Upper lobe of left lung (tissue), 6 donors: ENCODE results near the gene DNAH1. TPM values are rescaled to one million over a fixed set of nuclear protein-coding genes. Genes with fewer than 3 reads are reported as not detected.

Experiments
- ATAC-seq, 2 donors: fragments of 200-7000 bp; cut with Tn5 transposase; one replicate each; pipeline ENCODE4 v1.9.1; 2022; ENCODE audit warnings: mild to moderate bottlenecking in 2 of 2, moderate library complexity in 2 of 2; ENCODE audit not compliant: low FRiP score in 2 of 2
- DNase-seq, 2 donors: peaks; one replicate each; pipeline ENCODE4 v3.0.0-alpha.2; 2019 to 2020
- H3K27ac ChIP-seq, 4 donors: fragments of 200-600 bp; sonication (generic); one replicate each; pipeline ENCODE4 v1.5.1; 2016 to 2019
- H3K27me3 ChIP-seq, 4 donors: fragments of 200-600 bp; sonication (generic); one replicate each; pipeline ENCODE4 v1.5.1; 2017 to 2019
- H3K36me3 ChIP-seq, 4 donors: fragments of 200-600 bp; sonication (generic); one replicate each; pipeline ENCODE4 v1.5.1; 2016 to 2019
- H3K4me1 ChIP-seq, 4 donors: fragments of 200-600 bp; sonication (generic); one replicate each; pipeline ENCODE4 v1.5.1; 2018 to 2019
- H3K4me3 ChIP-seq, 4 donors: fragments of 200-600 bp; sonication (generic); one replicate each; pipeline ENCODE4 v1.5.1; 2017 to 2019; ENCODE audit warnings: mild to moderate bottlenecking in 2 of 4, moderate library complexity in 1 of 4
- H3K9me3 ChIP-seq, 4 donors: fragments of 200-600 bp; sonication (generic); one replicate each; pipeline ENCODE4 v1.5.1; 2018 to 2019
- EP300 ChIP-seq, 4 donors: sonication (generic); formaldehyde crosslinking; IDR thresholded peaks; one replicate each; pipeline ENCODE4 v1.5.1; 2017; ENCODE audit warnings: antibody characterized with exemption in 4 of 4, control low read depth in 2 of 4
- POLR2A ChIP-seq, 4 donors: fragments of 450-650 bp; IDR thresholded peaks; one replicate each; pipeline ENCODE4 v1.5.1; 2016 to 2017; ENCODE audit warnings: antibody characterized with exemption in 4 of 4, mild to moderate bottlenecking in 2 of 4
- POLR2AphosphoS5 ChIP-seq, 2 donors: sonication (generic); formaldehyde crosslinking; IDR thresholded peaks; one replicate each; pipeline ENCODE4 v1.5.1; 2017; ENCODE audit warnings: antibody characterized with exemption in 2 of 2
- WGBS, 2 donors: methylation state at CpG; one replicate each; pipeline ENCODE4 v1.1.5; 2017 to 2018; 5-methylcytosine and 5-hydroxymethylcytosine counted together
- total RNA-seq, 6 donors: library from RNA; depleted of rRNA in 4 of 6; stranded (reverse); fragments of >200 nt in 4 of 6; gene quantifications; one replicate each; pipeline versions ENCODE4 v1.1.0 to v1.2.1, GENCODE V29; 2016 to 2021
- TF ChIP-seq, protein P1 (sequence below), 6 experiments: fragments of 450-650 bp in 4 of 6; fragments of 200-600 bp in 2 of 6; sonication (generic) in 2 of 6; IDR thresholded peaks; one replicate each; pipeline ENCODE4 v1.5.1; 2016 to 2019; ENCODE audit warnings: antibody characterized with exemption in 6 of 6
- donor health status: DM: no; HTN: no; CAD: no; lungs with moderate emphysema.
- donor health status: DM: no; HTN: yes; CAD: no; lungs with severe emphysema.

Gene DNAH1
- total RNA-seq, 6 donors from 2014 or later = 10.8 to 67.1 (median 22.4) TPM

DNA sequence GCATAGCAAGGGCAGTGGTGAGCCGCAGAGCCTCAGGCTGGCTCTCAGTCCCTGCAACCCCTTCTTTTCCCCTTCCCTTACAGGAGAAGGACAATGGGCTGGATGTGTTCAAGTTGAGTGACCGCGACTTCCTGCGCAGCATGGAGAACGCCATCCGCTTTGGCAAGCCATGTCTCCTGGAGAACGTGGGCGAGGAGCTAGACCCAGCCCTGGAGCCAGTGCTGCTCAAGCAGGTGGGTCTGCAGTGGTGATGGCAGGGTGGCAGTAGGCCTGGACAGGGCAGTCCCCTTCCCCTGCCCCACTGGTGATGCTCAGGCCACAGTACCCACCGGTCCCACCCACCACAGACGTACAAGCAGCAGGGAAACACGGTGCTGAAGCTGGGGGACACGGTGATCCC, 75.0 kb downstream of the DNAH1 start:
- TF ChIP-seq EP300 (IDR thresholded peaks at IDR 0.05) = no peak
- TF ChIP-seq, protein P1, sequence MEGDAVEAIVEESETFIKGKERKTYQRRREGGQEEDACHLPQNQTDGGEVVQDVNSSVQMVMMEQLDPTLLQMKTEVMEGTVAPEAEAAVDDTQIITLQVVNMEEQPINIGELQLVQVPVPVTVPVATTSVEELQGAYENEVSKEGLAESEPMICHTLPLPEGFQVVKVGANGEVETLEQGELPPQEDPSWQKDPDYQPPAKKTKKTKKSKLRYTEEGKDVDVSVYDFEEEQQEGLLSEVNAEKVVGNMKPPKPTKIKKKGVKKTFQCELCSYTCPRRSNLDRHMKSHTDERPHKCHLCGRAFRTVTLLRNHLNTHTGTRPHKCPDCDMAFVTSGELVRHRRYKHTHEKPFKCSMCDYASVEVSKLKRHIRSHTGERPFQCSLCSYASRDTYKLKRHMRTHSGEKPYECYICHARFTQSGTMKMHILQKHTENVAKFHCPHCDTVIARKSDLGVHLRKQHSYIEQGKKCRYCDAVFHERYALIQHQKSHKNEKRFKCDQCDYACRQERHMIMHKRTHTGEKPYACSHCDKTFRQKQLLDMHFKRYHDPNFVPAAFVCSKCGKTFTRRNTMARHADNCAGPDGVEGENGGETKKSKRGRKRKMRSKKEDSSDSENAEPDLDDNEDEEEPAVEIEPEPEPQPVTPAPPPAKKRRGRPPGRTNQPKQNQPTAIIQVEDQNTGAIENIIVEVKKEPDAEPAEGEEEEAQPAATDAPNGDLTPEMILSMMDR (IDR thresholded peaks at IDR 0.05) = no peak
- no peak for TF ChIP-seq POLR2A (IDR thresholded peaks at IDR 0.05)
- ATAC-seq (no peak), DNase-seq (no peak)
- H3K4me3 ChIP-seq = no peak overlapping the region
- no peaks in the 10 kb centered on the region for H3K9me3 ChIP-seq
- H3K27ac ChIP-seq = no peak overlapping the region
- H3K27me3 ChIP-seq = no peaks in the 10 kb centered on the region
- 96% methylated on average over 10 to 12 of the region's 12 CpGs for WGBS, 2 donors
- peaks cover 0 to 45% (median 28%) of the 10 kb centered on the region in 4 donors for H3K36me3 ChIP-seq
- H3K4me1 ChIP-seq = no peaks in the 10 kb centered on the region

DNA sequence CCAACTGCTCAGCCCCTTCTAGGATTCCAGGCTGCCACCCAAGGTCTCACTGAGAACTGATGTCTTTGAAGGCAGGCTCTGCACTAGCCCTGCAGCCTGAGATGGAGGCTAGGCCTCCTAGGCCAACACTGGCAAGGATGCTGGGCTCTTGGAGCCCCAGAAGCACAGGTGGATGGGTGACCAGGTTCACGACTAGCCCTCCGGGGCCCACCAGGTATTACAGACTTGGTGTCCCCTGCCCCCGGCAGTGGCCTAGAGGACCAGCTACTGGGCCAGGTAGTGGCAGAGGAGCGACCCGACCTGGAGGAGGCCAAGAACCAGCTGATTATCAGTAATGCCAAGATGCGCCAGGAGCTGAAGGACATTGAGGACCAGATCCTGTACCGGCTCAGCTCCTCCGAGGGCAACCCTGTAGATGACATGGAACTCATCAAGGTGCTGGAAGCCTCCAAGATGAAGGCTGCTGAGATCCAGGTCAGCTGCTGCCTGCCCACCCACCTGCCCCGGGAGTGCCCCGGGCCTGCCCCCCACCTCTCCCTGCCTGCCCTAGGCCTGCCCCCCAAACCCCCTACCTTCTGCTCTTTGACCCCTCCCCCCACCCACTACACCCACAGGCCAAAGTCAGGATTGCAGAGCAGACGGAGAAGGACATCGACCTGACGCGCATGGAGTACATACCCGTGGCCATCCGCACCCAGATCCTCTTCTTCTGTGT, 76.3 kb downstream of the DNAH1 start:
- 91% methylated on average over 12 of the region's 16 CpGs; no CpG with 5 or more reads in 1 of the 2 donors for WGBS, 2 donors
- Histone ChIP-seq H3K9me3 (no peaks in the 10 kb centered on the region), H3K4me3 (no peak overlapping the region), H3K27ac (no peak overlapping the region), H3K4me1 (no peaks in the 10 kb centered on the region), H3K36me3 (peaks cover 0 to 45% (median 25%) of the 10 kb centered on the region in 4 donors), H3K27me3 (no peaks in the 10 kb centered on the region)
- DNase-seq = no peak
- ATAC-seq = no peak
- TF ChIP-seq POLR2AphosphoS5 (IDR thresholded peaks at IDR 0.05) (no peak), POLR2A (IDR thresholded peaks at IDR 0.05) (no peak), EP300 (IDR thresholded peaks at IDR 0.05) (no peak)
- TF ChIP-seq, protein P1 (IDR thresholded peaks at IDR 0.05) = no peak

DNA sequence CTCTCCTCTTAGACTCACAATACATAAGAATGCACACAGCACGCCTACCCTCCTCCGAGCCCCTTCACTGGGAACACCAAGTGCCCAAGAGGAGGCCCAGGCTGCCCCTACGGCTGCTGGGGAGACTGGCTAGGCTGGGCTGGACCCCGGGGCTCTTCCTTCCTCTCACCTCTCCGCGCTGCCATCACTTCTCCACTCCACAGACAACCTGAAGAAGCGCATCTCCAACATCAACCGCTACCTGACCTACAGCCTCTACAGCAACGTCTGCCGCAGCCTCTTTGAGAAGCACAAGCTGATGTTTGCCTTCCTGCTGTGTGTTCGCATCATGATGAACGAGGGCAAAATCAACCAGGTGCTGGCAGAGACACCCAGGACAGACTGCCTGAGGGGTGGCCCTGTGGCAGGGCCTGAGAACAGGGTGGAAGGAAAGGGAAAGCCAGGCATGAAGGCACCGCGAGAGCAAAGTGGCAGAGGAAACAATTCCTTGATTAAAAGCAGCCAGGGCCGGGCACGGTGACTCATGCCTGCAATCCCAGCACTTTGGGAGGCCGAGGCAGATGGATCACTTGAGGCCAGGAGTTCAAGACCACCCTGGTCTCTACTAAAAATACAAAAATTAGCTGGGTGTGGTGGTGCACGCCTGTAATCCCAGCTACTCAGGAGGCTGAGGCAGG, 77.2 kb downstream of the DNAH1 start:
- no peaks in the 10 kb centered on the region for H3K27me3 ChIP-seq
- WGBS, 2 donors = 91 to 93% methylated on average over 18 of the region's 18 CpGs
- peaks cover 0 to 43% (median 24%) of the 10 kb centered on the region in 4 donors for H3K36me3 ChIP-seq
- H3K4me3 ChIP-seq = no peak overlapping the region
- ATAC-seq = no peak
- H3K27ac ChIP-seq = no peak overlapping the region
- TF ChIP-seq, protein P1 (IDR thresholded peaks at IDR 0.05) = no peak
- TF ChIP-seq POLR2A (IDR thresholded peaks at IDR 0.05) (no peak), EP300 (IDR thresholded peaks at IDR 0.05) (no peak), POLR2AphosphoS5 (IDR thresholded peaks at IDR 0.05) (no peak)
- no peaks in the 10 kb centered on the region for H3K4me1 ChIP-seq
- H3K9me3 ChIP-seq = no peaks in the 10 kb centered on the region
- no peak for DNase-seq

DNA sequence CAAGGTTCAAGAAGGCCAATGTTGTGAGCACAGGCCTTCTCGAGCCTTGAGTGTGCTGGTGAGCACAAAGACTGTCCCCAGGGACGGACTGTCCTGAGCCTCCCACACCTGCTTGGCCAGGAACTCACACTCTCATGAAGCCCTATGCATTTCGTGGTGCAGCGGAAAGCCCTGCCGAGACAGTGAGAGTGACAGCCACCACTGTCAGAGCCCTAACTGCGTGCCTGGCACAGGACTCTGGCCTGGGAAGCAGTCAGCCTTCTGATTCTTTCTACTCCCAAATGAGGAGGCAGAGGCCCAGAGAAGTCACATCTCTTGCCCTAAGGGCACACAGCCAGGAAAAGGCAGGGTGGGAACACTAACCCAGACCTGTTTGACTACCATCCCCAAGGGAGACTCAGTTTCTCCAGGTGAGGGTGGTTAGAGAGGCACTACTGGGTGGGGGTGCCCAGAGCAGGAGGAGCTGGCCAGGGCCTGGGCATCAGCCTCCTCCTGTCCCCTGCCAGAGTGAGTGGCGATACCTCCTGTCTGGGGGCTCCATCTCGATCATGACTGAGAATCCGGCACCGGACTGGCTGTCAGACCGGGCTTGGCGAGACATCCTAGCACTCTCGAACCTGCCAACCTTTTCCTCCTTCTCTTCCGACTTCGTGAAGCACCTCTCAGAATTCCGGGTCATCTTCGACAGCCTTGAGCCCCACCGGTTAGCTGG, 78.0 kb downstream of the DNAH1 start:
- ATAC-seq = no peak
- Histone ChIP-seq H3K4me1 (no peaks in the 10 kb centered on the region), H3K27me3 (no peaks in the 10 kb centered on the region), H3K9me3 (no peaks in the 10 kb centered on the region), H3K4me3 (no peak overlapping the region), H3K27ac (no peak overlapping the region), H3K36me3 (peaks cover 0 to 42% (median 23%) of the 10 kb centered on the region in 4 donors)
- no peak for TF ChIP-seq POLR2A (IDR thresholded peaks at IDR 0.05)
- TF ChIP-seq POLR2AphosphoS5 (IDR thresholded peaks at IDR 0.05) = no peak
- TF ChIP-seq, protein P1 (IDR thresholded peaks at IDR 0.05) = no peak
- no peak for TF ChIP-seq EP300 (IDR thresholded peaks at IDR 0.05)
- 94 to 96% methylated on average over 14 to 18 of the region's 18 CpGs for WGBS, 2 donors
- no peak for DNase-seq
